RCC 7860 (cell line): ENCODE measurements around the gene CEP20.

Experiments
- DNase-seq: peaks from one replicate; pipeline ENCODE4 v3.0.0-alpha.2; 2015; ENCODE audit warnings: low spot score
- FAIRE-seq: peaks from 2 replicates; lab custom pipeline; 2012; peaks lifted over from hg19 to GRCh38; lab: Jason Lieb, UNC

The CEP20 gene

GRCh38 chr16:15835136-15835878, 53.1 kb downstream of the CEP20 start:
- FAIRE-seq, result no peak
- no peak for DNase-seq

- no peak for FAIRE-seq
- DNase-seq, result no peak
Measured at GRCh38 chr16:15834502-15834901, 53.9 kb downstream of the CEP20 start.

GRCh38 chr16:15833541-15833940, 54.9 kb downstream of the CEP20 start:
- FAIRE-seq, result no peak

GRCh38 chr16:15832241-15832640, 56.2 kb downstream of the CEP20 start:
- FAIRE-seq, result no peak
- DNase-seq, result no peak

More at GRCh38 chr16:15833541-15833940, 54.9 kb downstream of the CEP20 start:
- DNase-seq, result no peak

- no peak for DNase-seq
- no peak for FAIRE-seq
Measured at GRCh38 chr16:15830832-15831451, 57.5 kb downstream of the CEP20 start.

GRCh38 chr16:15829460-15829859, 58.9 kb downstream of the CEP20 start:
- FAIRE-seq, result no peak
- DNase-seq, result no peak

GRCh38 chr16:15827709-15828343, 60.6 kb downstream of the CEP20 start:
- DNase-seq (no peak), FAIRE-seq (no peak)

GRCh38 chr16:15827299-15827698, 61.1 kb downstream of the CEP20 start:
- FAIRE-seq, result no peak
- no peak for DNase-seq

- DNase-seq (no peak), FAIRE-seq (no peak)
Measured at GRCh38 chr16:15825750-15826305, 62.6 kb downstream of the CEP20 start.

GRCh38 chr16:15822957-15823356, 65.4 kb downstream of the CEP20 start:
- FAIRE-seq, result no peak

GRCh38 chr16:15820837-15821236, 67.6 kb downstream of the CEP20 start:
- FAIRE-seq (no peak), DNase-seq (no peak)

More at GRCh38 chr16:15822957-15823356, 65.4 kb downstream of the CEP20 start:
- DNase-seq, result no peak

GRCh38 chr16:15819046-15819445, 69.4 kb downstream of the CEP20 start:
- FAIRE-seq, result no peak
- DNase-seq, result no peak

- no peak for DNase-seq
- FAIRE-seq, result no peak
Measured at GRCh38 chr16:15817446-15817845, 71.0 kb downstream of the CEP20 start.

GRCh38 chr16:15816228-15816627, 72.2 kb downstream of the CEP20 start:
- FAIRE-seq, result no peak
- DNase-seq, result no peak
